Lower leg skin (tissue), 4 donors: ENCODE data around the gene JRKL. TPM values are rescaled to one million over a fixed set of nuclear protein-coding genes. Genes with fewer than 3 reads are reported as not detected.
"Not testable (repeated sequence)": the region's sequence is repeated elsewhere in the genome, so short reads cannot be mapped to it uniquely, and the experiment has no call there.

Source experiments
- DNase-seq, 2 donors: peaks; one replicate each; pipeline ENCODE4 v3.0.0-alpha.2; 2019; ENCODE audit warnings: low spot score in 2 of 2
- H3K4me3 ChIP-seq: fragments of 200-600 bp; sonication (generic); 2 replicates; pipeline ENCODE4 v1.5.1; 2017; ENCODE audit warnings: mild to moderate bottlenecking, low read depth; ENCODE audit not compliant: poor library complexity, severe bottlenecking
- POLR2A ChIP-seq, 2 donors: fragments of 450-650 bp; IDR thresholded peaks; one replicate each; pipeline ENCODE4 v1.6.1; 2016 to 2017; ENCODE audit warnings: antibody characterized with exemption in 2 of 2, mild to moderate bottlenecking in 1 of 2, moderate library complexity in 1 of 2
- WGBS, 2 donors: methylation state at CpG; one replicate each; pipeline ENCODE4 v1.1.5; 2018; 5-methylcytosine and 5-hydroxymethylcytosine counted together
- intact Hi-C: fragments of 100-400 bp; cut with DNase I; formaldehyde crosslinking; loops from one replicate; pipeline ENCODE4 v1.15.0; 2023; ENCODE audit warnings: low total_unique reads
- microRNA counts, 2 donors: library from miRNA; unstranded; fragments of <30 nt; microRNA quantifications; one replicate each; lab custom pipeline; 2016
- microRNA-seq, 2 donors: library from miRNA; unstranded; fragments of <30 nt; microRNA quantifications; one replicate each; pipeline ENCODE4, GENCODE V29; 2016; ENCODE audit warnings: borderline replicate concordance in 2 of 2, borderline number of aligned reads in 1 of 2
- total RNA-seq, 4 donors: library from RNA; depleted of rRNA; stranded (reverse); fragments of >200 nt; gene quantifications; one replicate each; pipeline ENCODE4 v1.1.0, GENCODE V29; 2016
- TF ChIP-seq, protein P1 (sequence below), 3 donors: fragments of 450-650 bp; IDR thresholded peaks; one replicate each; pipeline ENCODE4 v1.5.1; 2016; ENCODE audit warnings: antibody characterized with exemption in 3 of 3, mild to moderate bottlenecking in 3 of 3, moderate library complexity in 2 of 3

The JRKL gene
- total RNA-seq, 4 donors from 2014 or later: 4.0 to 10.2 (median 5.3) TPM

DNA sequence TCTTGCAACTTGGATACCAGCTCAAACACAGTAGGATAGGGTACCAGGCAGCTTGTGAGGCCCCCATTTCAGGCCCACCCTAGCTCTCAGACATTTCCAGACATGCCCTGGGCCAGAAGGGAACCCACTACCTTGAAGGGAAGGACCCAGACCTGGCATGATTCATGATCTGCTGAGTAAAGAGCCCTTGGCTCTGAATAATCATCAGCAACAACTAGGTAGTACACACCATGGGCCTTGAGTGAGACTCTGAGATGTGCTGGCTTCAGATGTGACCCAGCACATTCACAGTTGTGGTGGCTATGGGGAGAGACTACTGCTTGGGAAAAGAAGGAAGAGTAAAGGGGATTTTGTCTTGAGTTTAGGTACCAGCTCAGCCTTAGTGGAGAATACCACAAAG is 23.6 kb downstream of the JRKL start:
- no peak overlapping the region for H3K4me3 ChIP-seq
- intact Hi-C loops: no loop called here
- no peak for DNase-seq
- TF ChIP-seq, protein P1, sequence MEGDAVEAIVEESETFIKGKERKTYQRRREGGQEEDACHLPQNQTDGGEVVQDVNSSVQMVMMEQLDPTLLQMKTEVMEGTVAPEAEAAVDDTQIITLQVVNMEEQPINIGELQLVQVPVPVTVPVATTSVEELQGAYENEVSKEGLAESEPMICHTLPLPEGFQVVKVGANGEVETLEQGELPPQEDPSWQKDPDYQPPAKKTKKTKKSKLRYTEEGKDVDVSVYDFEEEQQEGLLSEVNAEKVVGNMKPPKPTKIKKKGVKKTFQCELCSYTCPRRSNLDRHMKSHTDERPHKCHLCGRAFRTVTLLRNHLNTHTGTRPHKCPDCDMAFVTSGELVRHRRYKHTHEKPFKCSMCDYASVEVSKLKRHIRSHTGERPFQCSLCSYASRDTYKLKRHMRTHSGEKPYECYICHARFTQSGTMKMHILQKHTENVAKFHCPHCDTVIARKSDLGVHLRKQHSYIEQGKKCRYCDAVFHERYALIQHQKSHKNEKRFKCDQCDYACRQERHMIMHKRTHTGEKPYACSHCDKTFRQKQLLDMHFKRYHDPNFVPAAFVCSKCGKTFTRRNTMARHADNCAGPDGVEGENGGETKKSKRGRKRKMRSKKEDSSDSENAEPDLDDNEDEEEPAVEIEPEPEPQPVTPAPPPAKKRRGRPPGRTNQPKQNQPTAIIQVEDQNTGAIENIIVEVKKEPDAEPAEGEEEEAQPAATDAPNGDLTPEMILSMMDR (IDR thresholded peaks at IDR 0.05): no peak
- TF ChIP-seq POLR2A (IDR thresholded peaks at IDR 0.05): no peak

DNA sequence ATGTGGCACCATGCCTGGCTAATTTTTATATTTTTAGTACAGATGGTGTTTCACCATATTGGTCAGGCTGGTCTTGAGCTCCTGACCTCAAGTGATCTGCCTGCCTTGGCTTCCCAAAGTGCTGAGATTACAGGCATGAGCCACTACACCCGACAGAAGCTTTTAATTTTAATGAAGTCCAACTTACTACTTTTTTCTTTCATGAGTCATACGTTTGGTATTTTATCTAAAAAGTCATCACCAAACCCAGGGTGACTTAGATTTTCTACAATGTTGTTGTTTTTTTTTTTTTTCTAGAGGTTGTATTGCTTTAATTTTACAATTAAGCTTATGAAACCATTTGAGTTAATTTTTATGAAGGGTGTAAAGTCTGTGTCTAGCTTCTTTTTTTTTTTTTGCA is 34.9 kb downstream of the JRKL start:
- no peak overlapping the region for H3K4me3 ChIP-seq
- 18% methylated on average over 2 of the region's 2 CpGs for WGBS, 2 donors
- no peak for DNase-seq
- TF ChIP-seq, protein P1 (IDR thresholded peaks at IDR 0.05): no peak
- no peak for TF ChIP-seq POLR2A (IDR thresholded peaks at IDR 0.05)
- intact Hi-C loops: no loop called here

DNA sequence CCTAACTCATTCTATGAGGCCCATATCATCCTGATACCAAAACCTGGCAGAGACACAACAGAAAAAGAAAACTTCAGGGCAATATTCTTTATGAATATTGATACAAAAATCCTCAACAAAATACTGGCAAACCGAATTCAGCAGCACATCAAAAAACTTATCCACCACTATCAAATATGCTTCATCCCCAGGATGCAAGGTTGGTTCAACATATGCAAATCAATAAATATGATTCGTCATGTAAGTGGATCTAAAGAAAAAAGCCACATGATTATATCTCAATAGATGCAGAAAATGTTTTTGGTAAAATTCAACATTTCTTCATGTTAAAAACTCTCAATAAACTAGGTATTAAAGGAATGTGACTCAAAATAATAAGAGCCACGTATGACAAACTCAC is 40.9 kb downstream of the JRKL start:
- H3K4me3 ChIP-seq: no peak overlapping the region
- TF ChIP-seq, protein P1 (IDR thresholded peaks at IDR 0.05): no peak
- no peak for TF ChIP-seq POLR2A (IDR thresholded peaks at IDR 0.05)
- intact Hi-C loops: no loop called here
- no peak for DNase-seq
- 78 to 84% methylated on average over 3 of the region's 3 CpGs for WGBS, 2 donors

DNA sequence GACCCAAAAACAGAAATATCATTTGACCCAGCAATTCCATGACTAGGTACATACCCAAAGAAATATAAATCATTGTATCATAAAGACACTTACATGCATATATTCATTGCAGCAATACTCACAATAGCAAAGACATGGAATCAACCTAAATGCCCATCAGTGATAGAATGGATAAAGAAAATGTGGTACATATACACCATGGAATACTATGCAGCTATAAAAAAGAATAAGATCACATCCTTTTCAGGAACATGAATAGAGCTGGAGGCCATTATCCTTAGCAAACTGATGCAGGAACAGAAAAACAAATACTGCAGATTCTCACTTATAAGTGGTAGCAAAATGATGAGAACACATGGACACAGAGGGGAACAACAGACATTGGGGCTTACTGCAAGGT is 42.8 kb downstream of the JRKL start:
- intact Hi-C loops, H3K4me3 ChIP-seq, DNase-seq: not testable (repeated sequence)

MicroRNAs encoded within 50 kb of the gene (microRNA counts, 767-probe panel; counts per million panel counts)
- 0 to 358 counts per million in 2 donors for microRNA hsa-miR-1260b (lab: Ali Mortazavi, UCI)

Small RNA genes lying within 50 kb of the gene (microRNA-seq; reads per million reads assigned to microRNA genes)
- gene MIR1260B: 0.57 to 2.0 reads per million in 2 donors

Other genes with a start within 250 kb of the JRKL start
- 10 to 100 TPM; 17.6 to 31.6 (median 25.8) TPM for gene MAML2, start 46.8 kb upstream of the JRKL start, total RNA-seq
- 10 to 100 TPM in 1 of 4 donors, 1 to 10 TPM in 3; 5.4 to 15.2 (median 7.8) TPM for gene CCDC82, start 101 bp upstream of the JRKL start, total RNA-seq